Endothelial cell of umbilical vein (primary cell): Measurements from ENCODE around the gene SLC9A3. TPM values are rescaled to one million over a fixed set of nuclear protein-coding genes. Genes with fewer than 3 reads are reported as not detected.

ENCODE experiments used
- BruUV-seq: library from RNA; stranded (reverse); fragments of 400-500 nt; replicated peaks from 2 replicates; lab custom pipeline; 2021; lab: Mats Ljungman, UMichigan
- CTCF ChIA-PET: fragments of 300-600, 350-600 bp; sonication (Branson Sonifier 250); formaldehyde crosslinking; loops from one replicate; lab custom pipeline; 2021; ENCODE audit warnings: antibody characterized with exemption, inconsistent platforms; lab: Charles Lee
- POLR2A ChIA-PET: fragments of 300-600, 350-600 bp; sonication (Branson Sonifier 250); formaldehyde crosslinking; loops from one replicate; lab custom pipeline; 2021; ENCODE audit warnings: antibody characterized with exemption, inconsistent platforms; lab: Charles Lee
- DNase-seq: peaks from one replicate; pipeline ENCODE4 v3.0.0-alpha.2; 2011; ENCODE audit warnings: low read depth, low spot score
- FAIRE-seq: peaks from 2 replicates; lab custom pipeline; 2011; peaks lifted over from hg19 to GRCh38; lab: Jason Lieb, UNC
- H2AFZ ChIP-seq: 2 replicates; pipeline ENCODE4 v1.6.0; 2012; ENCODE audit warnings: low read depth, low read length, control low read depth, inconsistent platforms
- H3K27ac ChIP-seq: 2 replicates; pipeline ENCODE4 v1.5.1; 2011; ENCODE audit warnings: low read depth, mild to moderate bottlenecking, control low read depth, low read length, moderate library complexity; ENCODE audit not compliant: insufficient read depth
- H3K27me3 ChIP-seq, 2 experiments: 2 replicates each; pipeline versions ENCODE4 v1.6.0 to v1.6.1; 2011; ENCODE audit warnings: low read length in 2 of 2, mixed read lengths in 1 of 2; ENCODE audit not compliant: control insufficient read depth in 2 of 2, insufficient read depth in 2 of 2
- H3K36me3 ChIP-seq, 2 experiments: 2 replicates in 1 of 2; 3 replicates in 1 of 2; pipeline ENCODE4 v1.5.1; 2011; ENCODE audit warnings: low read length in 2 of 2, mild to moderate bottlenecking in 1 of 2, moderate library complexity in 1 of 2; ENCODE audit not compliant: control insufficient read depth in 2 of 2, insufficient read depth in 2 of 2; ENCODE audit errors: extremely low read depth in 1 of 2
- H3K4me1 ChIP-seq: 3 replicates; pipeline ENCODE4 v1.5.1; 2011; ENCODE audit warnings: mild to moderate bottlenecking, low read length; ENCODE audit not compliant: control insufficient read depth, insufficient read depth; ENCODE audit errors: extremely low read depth
- H3K4me2 ChIP-seq: 2 replicates; pipeline ENCODE4 v1.6.1; 2011; ENCODE audit warnings: low read length, control low read depth, mixed read lengths; ENCODE audit not compliant: insufficient read depth
- H3K4me3 ChIP-seq, 3 experiments: fragments of 200-600 bp in 1 of 3; sonication (generic), shearing (Covaris generic) in 1 of 3; replicated peaks in 1 of 3; 2 replicates each; pipeline ENCODE4 v1.5.1; 2011 to 2016; ENCODE audit warnings: control low read depth in 3 of 3, low read length in 3 of 3, mild to moderate bottlenecking in 2 of 3, inconsistent platforms in 1 of 3, low read depth in 1 of 3, moderate library complexity in 1 of 3; ENCODE audit not compliant: insufficient read depth in 1 of 3
- H3K79me2 ChIP-seq: 2 replicates; pipeline ENCODE4 v1.6.0; 2012; ENCODE audit warnings: low read length, inconsistent platforms; ENCODE audit not compliant: control insufficient read depth, insufficient read depth
- H3K9ac ChIP-seq: replicated peaks from 2 replicates; pipeline ENCODE3; 2011; ENCODE audit warnings: low read length, control low read depth; ENCODE audit not compliant: insufficient read depth; ENCODE audit errors: extremely low read depth
- H3K9me1 ChIP-seq: replicated peaks from 3 replicates; pipeline ENCODE4 v1.6.0; 2011; ENCODE audit warnings: mild to moderate bottlenecking, low read length; ENCODE audit not compliant: control insufficient read depth, insufficient read depth; ENCODE audit errors: extremely low read depth
- H3K9me3 ChIP-seq: replicated peaks from 2 replicates; pipeline ENCODE4 v1.5.1; 2012; ENCODE audit warnings: low read length, inconsistent platforms; ENCODE audit not compliant: control insufficient read depth, insufficient read depth
- H4K20me1 ChIP-seq: replicated peaks from 2 replicates; pipeline ENCODE3; 2011; ENCODE audit warnings: mild to moderate bottlenecking, low read length; ENCODE audit not compliant: control insufficient read depth, insufficient read depth; ENCODE audit errors: extremely low read depth
- CTCF ChIP-seq, 2 donors: IDR thresholded peaks; 1 replicate in 1 of 2; 2 replicates in 1 of 2; pipeline ENCODE4 v1.5.1; 2011; ENCODE audit warnings: low read length in 2 of 2, mild to moderate bottlenecking in 2 of 2, moderate library complexity in 2 of 2, control low read depth in 1 of 2, inconsistent platforms in 1 of 2, low read depth in 1 of 2; ENCODE audit not compliant: insufficient read depth in 1 of 2; ENCODE audit errors: extremely low read depth in 1 of 2
- EZH2 ChIP-seq: IDR thresholded peaks from 2 replicates; pipeline ENCODE4 v1.6.1; 2012; ENCODE audit warnings: borderline replicate concordance, low read depth, mild to moderate bottlenecking, moderate library complexity, low read length, inconsistent platforms; ENCODE audit not compliant: severe bottlenecking
- FOS ChIP-seq: IDR thresholded peaks from 2 replicates; pipeline ENCODE4 v1.6.1; 2011; ENCODE audit warnings: mild to moderate bottlenecking, low read length, moderate library complexity, borderline replicate concordance; ENCODE audit not compliant: insufficient read depth
- GATA2 ChIP-seq: IDR thresholded peaks from 2 replicates; pipeline ENCODE4 v1.7.0; 2011; ENCODE audit warnings: low read depth, mild to moderate bottlenecking, moderate library complexity, mixed read lengths, low read length; ENCODE audit not compliant: insufficient read length, insufficient read depth
- JUN ChIP-seq: IDR thresholded peaks from 2 replicates; pipeline ENCODE4 v1.6.1; 2011; ENCODE audit warnings: borderline replicate concordance, low read depth; ENCODE audit not compliant: insufficient read length, insufficient read depth
- MAX ChIP-seq: IDR thresholded peaks from 2 replicates; pipeline ENCODE4 v1.6.1; 2011; ENCODE audit not compliant: insufficient read depth, insufficient read length
- MYC ChIP-seq: IDR thresholded peaks from one replicate; pipeline ENCODE4 v1.6.1; 2011; ENCODE audit warnings: mild to moderate bottlenecking, low read depth, low read length
- POLR2A ChIP-seq: IDR thresholded peaks from 2 replicates; pipeline ENCODE4 v1.6.1; 2012; ENCODE audit warnings: low read depth, mild to moderate bottlenecking, control low read depth, low read length
- POLR2AphosphoS5 ChIP-seq: IDR thresholded peaks from 2 replicates; pipeline ENCODE4 v1.6.1; 2012; ENCODE audit warnings: low read depth, mild to moderate bottlenecking, control low read depth, low read length, moderate library complexity; ENCODE audit not compliant: insufficient read depth
- dilution Hi-C: fragments of 300-500 bp; cut with MboI; formaldehyde crosslinking; loops from one replicate; pipeline ENCODE4 v1.15.0; 2019; ENCODE audit warnings: low sequenced_read_pairs; ENCODE audit not compliant: extremely low pct_ligation_motif_present
- intact Hi-C: fragments of 100-400 bp; cut with micrococcal nuclease; formaldehyde crosslinking; loops from one replicate; pipeline ENCODE4 v1.10.0; 2022
- polyA plus RNA-seq, 4 experiments: library from polyadenylated mRNA; depleted of rRNA in 3 of 4; stranded (reverse) in 3 of 4; unstranded in 1 of 4; fragments of >200 nt; gene quantifications; 2 replicates each; pipeline versions ENCODE4 v1.2.1 to v1.2.3, GENCODE V29; 2011 to 2012; ENCODE audit warnings: missing spikeins in 1 of 4
- total RNA-seq: library from RNA; stranded (reverse); gene quantifications from 2 replicates; pipeline ENCODE4 v1.2.3, GENCODE V29; 2021

SLC9A3 gene
- total and polyA plus RNA-seq, 2 donors (not counting 3 experiments of a cell fraction or from before 2014, with no cell fraction given): 0.79 to 0.82 TPM

GRCh38 chr5:483434-484140 lies 40.7 kb downstream of the SLC9A3 start:
- DNase-seq (no peak), FAIRE-seq (no peak)
- Histone ChIP-seq H3K9me1 (no peaks in the 10 kb centered on the region), H3K79me2 (no peaks in the 10 kb centered on the region), H3K27ac (no peak overlapping the region), H3K36me3 (no peaks in the 10 kb centered on the region), H2AFZ (no peak overlapping the region), H3K4me3 (no peak overlapping the region), H3K27me3 (peaks cover 0 to 2% of the 10 kb centered on the region in 2 experiments), H3K4me2 (no peak overlapping the region), H4K20me1 (no peaks in the 10 kb centered on the region), H3K4me1 (no peaks in the 10 kb centered on the region), H3K9me3 (no peaks in the 10 kb centered on the region), H3K9ac (no peak overlapping the region)
- CTCF ChIA-PET: no interaction called here
- TF ChIP-seq GATA2: no peak
- TF ChIP-seq POLR2AphosphoS5: no peak
- TF ChIP-seq FOS: no peak
- TF ChIP-seq MAX: no peak
- no peak for TF ChIP-seq POLR2A
- TF ChIP-seq EZH2: no peak
- TF ChIP-seq CTCF (IDR thresholded peaks at IDR 0.05; ENCODE audit: extremely low read depth in 1 of 2, insufficient read depth in 1 of 2, low read depth in 1 of 2, low read length in 2 of 2): no peak
- no peak for TF ChIP-seq JUN
- TF ChIP-seq MYC: no peak
- BruUV-seq: no TSS peak
- intact Hi-C loops (no loop called here), dilution Hi-C loops (no loop called here)
- POLR2A ChIA-PET: no interaction called here
